ENCODE data around the gene SCARB2.
A peak's percentile ranks its signal among the peaks of the same experiment; 100 is the strongest.

DNA sequence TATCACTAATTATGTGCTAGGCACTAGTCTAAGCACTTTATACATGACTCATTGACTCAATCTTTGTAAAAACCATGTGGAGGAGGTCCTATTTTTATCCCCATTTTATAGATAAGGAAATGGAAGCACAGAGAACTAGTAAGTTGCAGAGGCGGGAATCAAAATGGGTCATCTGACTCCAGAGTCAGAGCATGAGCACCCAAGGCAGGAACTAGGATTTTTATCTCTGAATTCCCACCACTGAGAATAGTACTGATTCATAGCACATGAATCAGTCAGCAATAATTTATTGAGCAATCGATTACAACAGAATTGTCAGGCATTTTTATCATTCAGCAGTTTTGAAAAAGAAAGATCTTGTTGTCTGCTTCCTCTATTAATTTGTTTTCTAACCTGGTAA lies 19.3 kb downstream of the SCARB2 start:
- TF ChIP-seq POLR2A (IDR thresholded peaks at IDR 0.05) = no peak
- TF ChIP-seq, protein P1, sequence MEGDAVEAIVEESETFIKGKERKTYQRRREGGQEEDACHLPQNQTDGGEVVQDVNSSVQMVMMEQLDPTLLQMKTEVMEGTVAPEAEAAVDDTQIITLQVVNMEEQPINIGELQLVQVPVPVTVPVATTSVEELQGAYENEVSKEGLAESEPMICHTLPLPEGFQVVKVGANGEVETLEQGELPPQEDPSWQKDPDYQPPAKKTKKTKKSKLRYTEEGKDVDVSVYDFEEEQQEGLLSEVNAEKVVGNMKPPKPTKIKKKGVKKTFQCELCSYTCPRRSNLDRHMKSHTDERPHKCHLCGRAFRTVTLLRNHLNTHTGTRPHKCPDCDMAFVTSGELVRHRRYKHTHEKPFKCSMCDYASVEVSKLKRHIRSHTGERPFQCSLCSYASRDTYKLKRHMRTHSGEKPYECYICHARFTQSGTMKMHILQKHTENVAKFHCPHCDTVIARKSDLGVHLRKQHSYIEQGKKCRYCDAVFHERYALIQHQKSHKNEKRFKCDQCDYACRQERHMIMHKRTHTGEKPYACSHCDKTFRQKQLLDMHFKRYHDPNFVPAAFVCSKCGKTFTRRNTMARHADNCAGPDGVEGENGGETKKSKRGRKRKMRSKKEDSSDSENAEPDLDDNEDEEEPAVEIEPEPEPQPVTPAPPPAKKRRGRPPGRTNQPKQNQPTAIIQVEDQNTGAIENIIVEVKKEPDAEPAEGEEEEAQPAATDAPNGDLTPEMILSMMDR (IDR thresholded peaks at IDR 0.05) = peak in 1 of 4 donors; percentile 7

Measured in right lobe of liver (tissue), 4 donors.